SU-DHL-6 (cell line): Measurements from ENCODE around the gene DAAM1.

Source experiments
- H2AFZ ChIP-seq: fragments of 200-600 bp; sonication (generic); 2 replicates; pipeline ENCODE4 v1.6.1; 2014; ENCODE audit warnings: low read depth, mild to moderate bottlenecking, moderate library complexity, mixed read lengths, antibody characterized with exemption, low read length; ENCODE audit not compliant: severe bottlenecking
- H3F3A ChIP-seq: fragments of 200-600 bp; shearing (Covaris generic); 2 replicates; pipeline ENCODE4 v1.6.0; 2016; ENCODE audit warnings: antibody characterized with exemption, mild to moderate bottlenecking; ENCODE audit not compliant: insufficient read depth
- H3K27ac ChIP-seq: fragments of 200-600 bp; sonication (generic); 2 replicates; pipeline ENCODE4 v1.5.1; 2016; ENCODE audit warnings: low read depth, mild to moderate bottlenecking, low read length, moderate library complexity, mixed read lengths
- H3K27me3 ChIP-seq: fragments of 200-600 bp; sonication (generic), shearing (Covaris generic); 2 replicates; pipeline ENCODE4 v1.6.0; 2014; ENCODE audit warnings: mild to moderate bottlenecking, low read length
- H3K36me3 ChIP-seq: fragments of 200-600 bp; sonication (generic); 2 replicates; pipeline ENCODE4 v1.6.1; 2014; ENCODE audit warnings: mild to moderate bottlenecking, low read length, mixed read lengths
- H3K4me2 ChIP-seq: fragments of 300-600, 200-600 bp; shearing (Covaris generic), sonication (generic); 2 replicates; pipeline ENCODE4 v1.6.0; 2014; ENCODE audit warnings: low read length, low read depth, mild to moderate bottlenecking; ENCODE audit not compliant: poor library complexity, severe bottlenecking
- H3K4me3 ChIP-seq: fragments of 200-600 bp; sonication (generic); 2 replicates; pipeline ENCODE4 v1.5.1; 2014; ENCODE audit warnings: antibody characterized with exemption, low read length, mild to moderate bottlenecking, mixed read lengths; ENCODE audit not compliant: insufficient read depth, poor library complexity, severe bottlenecking
- H3K79me2 ChIP-seq: fragments of 200-600 bp; sonication (generic); 2 replicates; pipeline ENCODE4 v1.6.1; 2014; ENCODE audit warnings: mild to moderate bottlenecking, low read length, moderate library complexity; ENCODE audit not compliant: insufficient read depth
- H3K9ac ChIP-seq: fragments of 200-600 bp; sonication (generic); 2 replicates; pipeline ENCODE4 v1.7.0; 2014; ENCODE audit warnings: mild to moderate bottlenecking, low read length
- H3K9me2 ChIP-seq: fragments of 200-600 bp; sonication (generic); replicated peaks from 2 replicates; pipeline ENCODE4 v1.6.1; 2014; ENCODE audit warnings: low read length; ENCODE audit not compliant: insufficient read depth
- H3K9me3 ChIP-seq: fragments of 200-600 bp; sonication (generic); 2 replicates; pipeline ENCODE4 v1.6.1; 2014; ENCODE audit warnings: low read length, mixed read lengths; ENCODE audit not compliant: insufficient read depth
- H4K20me1 ChIP-seq: fragments of 200-600 bp; sonication (generic); 2 replicates; pipeline ENCODE4 v1.6.1; 2014; ENCODE audit warnings: low read depth, mild to moderate bottlenecking, antibody characterized with exemption, low read length, moderate library complexity, mixed read lengths
- EZH2phosphoT487 ChIP-seq: fragments of 200-600 bp; sonication (generic), shearing (Covaris generic); conservative IDR thresholded peaks from 2 replicates; pipeline ENCODE4 v1.6.1; 2018; ENCODE audit warnings: mild to moderate bottlenecking, antibody characterized with exemption, low read length, moderate library complexity, mixed read lengths
- TF ChIP-seq, protein P1 (sequence below): fragments of 200-600 bp; sonication (generic); IDR thresholded peaks from one replicate; pipeline ENCODE4 v1.5.1; 2017; ENCODE audit warnings: antibody characterized with exemption, mild to moderate bottlenecking, low read length, moderate library complexity; ENCODE audit not compliant: insufficient read depth, poor library complexity, severe bottlenecking

Gene DAAM1

DNA sequence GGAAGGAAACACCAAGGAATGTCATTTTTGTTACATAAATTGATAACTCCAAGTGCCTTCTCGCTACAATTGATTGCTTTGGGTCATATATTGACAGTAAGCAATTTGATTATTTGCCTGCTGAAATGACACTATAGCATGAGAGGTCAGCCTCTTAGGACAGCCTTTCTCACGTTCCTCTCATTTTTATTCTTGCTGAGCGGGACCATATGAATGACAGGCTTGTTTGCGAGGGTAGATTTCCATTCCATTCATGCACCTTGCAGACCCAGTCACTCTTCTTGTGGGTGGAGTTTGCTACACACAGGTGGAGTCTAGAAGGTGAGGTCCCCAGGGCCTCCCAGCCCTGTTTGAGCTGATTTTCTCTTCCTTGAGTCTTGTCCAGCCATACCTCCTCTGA is 27.3 kb downstream of the DAAM1 start:
- Histone ChIP-seq H3K79me2 (peaks cover 99% of the 10 kb centered on the region), H4K20me1 (no peaks in the 10 kb centered on the region), H3K27me3 (no peaks in the 10 kb centered on the region), H3F3A (0 out of 2 replicates have a peak, but pooled peaks cover 4% of the 10 kb centered on the region), H3K9me2 (no peaks in the 10 kb centered on the region), H3K9me3 (no peaks in the 10 kb centered on the region), H3K36me3 (no peaks in the 10 kb centered on the region), H3K4me3 (no peak overlapping the region), H3K27ac (no peak overlapping the region), H3K4me2 (no peak overlapping the region), H2AFZ (no peak overlapping the region), H3K9ac (no peak overlapping the region)
- TF ChIP-seq, protein P1, sequence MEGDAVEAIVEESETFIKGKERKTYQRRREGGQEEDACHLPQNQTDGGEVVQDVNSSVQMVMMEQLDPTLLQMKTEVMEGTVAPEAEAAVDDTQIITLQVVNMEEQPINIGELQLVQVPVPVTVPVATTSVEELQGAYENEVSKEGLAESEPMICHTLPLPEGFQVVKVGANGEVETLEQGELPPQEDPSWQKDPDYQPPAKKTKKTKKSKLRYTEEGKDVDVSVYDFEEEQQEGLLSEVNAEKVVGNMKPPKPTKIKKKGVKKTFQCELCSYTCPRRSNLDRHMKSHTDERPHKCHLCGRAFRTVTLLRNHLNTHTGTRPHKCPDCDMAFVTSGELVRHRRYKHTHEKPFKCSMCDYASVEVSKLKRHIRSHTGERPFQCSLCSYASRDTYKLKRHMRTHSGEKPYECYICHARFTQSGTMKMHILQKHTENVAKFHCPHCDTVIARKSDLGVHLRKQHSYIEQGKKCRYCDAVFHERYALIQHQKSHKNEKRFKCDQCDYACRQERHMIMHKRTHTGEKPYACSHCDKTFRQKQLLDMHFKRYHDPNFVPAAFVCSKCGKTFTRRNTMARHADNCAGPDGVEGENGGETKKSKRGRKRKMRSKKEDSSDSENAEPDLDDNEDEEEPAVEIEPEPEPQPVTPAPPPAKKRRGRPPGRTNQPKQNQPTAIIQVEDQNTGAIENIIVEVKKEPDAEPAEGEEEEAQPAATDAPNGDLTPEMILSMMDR, result no peak
- no peak for TF ChIP-seq EZH2phosphoT487

DNA sequence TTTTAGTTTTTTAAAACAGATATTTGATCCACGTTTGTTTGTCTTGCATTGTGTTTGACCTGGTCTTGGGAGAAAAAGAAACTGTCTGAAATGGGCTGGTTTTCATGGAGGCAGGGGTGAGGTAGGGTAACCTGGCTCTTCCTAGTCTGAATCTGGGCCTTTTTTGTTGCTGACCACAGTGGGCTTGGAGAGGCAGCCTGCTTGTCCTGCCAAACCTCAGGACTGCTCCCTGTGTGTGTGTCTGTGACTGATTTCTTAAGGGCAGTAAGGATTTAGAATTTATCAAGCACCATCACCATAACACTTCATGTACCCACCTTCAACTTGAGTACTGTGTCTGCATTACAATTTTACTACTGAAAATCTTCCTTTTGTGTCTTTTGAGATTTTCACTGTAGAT is 28.5 kb downstream of the DAAM1 start:
- Histone ChIP-seq H3K27ac (no peak overlapping the region), H3K9ac (no peak overlapping the region), H3K79me2 (peaks cover 99% of the 10 kb centered on the region)

DNA sequence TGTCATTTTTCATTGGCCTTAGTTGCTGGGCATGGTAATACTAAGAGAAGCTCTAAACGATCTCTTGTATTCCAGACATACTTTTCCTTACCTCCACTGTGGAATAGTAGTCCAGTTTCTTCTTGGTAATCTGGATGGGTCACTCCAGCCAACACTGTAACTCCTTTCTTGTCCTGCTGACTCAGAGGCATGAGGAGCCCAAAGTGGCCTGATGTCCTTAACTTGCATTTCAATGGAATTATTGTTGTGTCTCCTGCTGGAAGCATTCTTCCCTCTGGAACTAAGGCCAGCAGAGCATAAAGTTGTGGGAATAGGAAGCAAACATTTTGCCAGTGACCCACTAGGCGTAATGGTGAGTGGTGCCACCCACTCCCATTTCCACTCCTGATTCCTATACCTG is 33.1 kb downstream of the DAAM1 start:
- Histone ChIP-seq H3K27ac (no peak overlapping the region), H3K4me2 (no peak overlapping the region), H3K79me2 (peaks cover 96% of the 10 kb centered on the region), H4K20me1 (peaks cover 3% of the 10 kb centered on the region; the same call in 1 of the 2 replicates), H3K27me3 (no peaks in the 10 kb centered on the region), H3K4me3 (no peak overlapping the region), H3K9me2 (no peaks in the 10 kb centered on the region), H3F3A (no peaks in the 10 kb centered on the region), H3K9ac (no peak overlapping the region), H2AFZ (no peak overlapping the region), H3K36me3 (no peaks in the 10 kb centered on the region), H3K9me3 (no peaks in the 10 kb centered on the region)
- no peak for TF ChIP-seq EZH2phosphoT487
- TF ChIP-seq, protein P1, result no peak

More for the DNA sequence above, 28.5 kb downstream of the DAAM1 start:
- no peak overlapping the region for H3K4me2 ChIP-seq
- H3K9me2 ChIP-seq, result no peaks in the 10 kb centered on the region
- no peak for TF ChIP-seq EZH2phosphoT487
- no peaks in the 10 kb centered on the region for H3K27me3 ChIP-seq
- no peaks in the 10 kb centered on the region for H3F3A ChIP-seq
- no peak overlapping the region for H2AFZ ChIP-seq
- no peaks in the 10 kb centered on the region for H4K20me1 ChIP-seq
- H3K36me3 ChIP-seq, result no peaks in the 10 kb centered on the region
- H3K4me3 ChIP-seq, result no peak overlapping the region
- H3K9me3 ChIP-seq, result no peaks in the 10 kb centered on the region

DNA sequence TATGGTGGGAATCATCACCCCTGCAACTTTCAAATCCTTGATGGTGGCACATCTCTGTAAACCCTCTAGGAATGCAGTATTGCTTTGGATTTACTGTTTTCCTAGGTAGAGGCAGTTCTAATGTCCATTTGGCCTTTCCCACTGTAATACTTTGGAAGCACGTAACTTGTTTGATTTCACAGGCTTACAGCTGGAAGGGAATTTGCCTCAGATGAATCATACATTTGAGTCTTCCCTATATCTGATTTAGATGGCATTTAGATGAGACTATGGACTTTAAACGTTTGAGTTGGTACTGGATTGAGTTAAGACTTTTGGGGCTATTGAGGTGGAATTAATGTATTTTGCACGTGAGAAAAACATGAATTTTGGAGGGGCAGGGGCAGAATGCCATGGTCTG is 35.9 kb downstream of the DAAM1 start:
- no peak for TF ChIP-seq EZH2phosphoT487
- TF ChIP-seq, protein P1, result no peak
- no peaks in the 10 kb centered on the region for H3K9me3 ChIP-seq
- no peak overlapping the region for H2AFZ ChIP-seq
- no peak overlapping the region for H3K4me3 ChIP-seq
- H3K4me2 ChIP-seq, result no peak overlapping the region
- no peaks in the 10 kb centered on the region for H3K9me2 ChIP-seq
- peaks cover 3% of the 10 kb centered on the region; the same call in 1 of the 2 replicates for H4K20me1 ChIP-seq
- peaks cover 97% of the 10 kb centered on the region for H3K79me2 ChIP-seq
- H3K27me3 ChIP-seq, result no peaks in the 10 kb centered on the region
- H3K9ac ChIP-seq, result no peak overlapping the region
- H3K27ac ChIP-seq, result no peak overlapping the region
- no peaks in the 10 kb centered on the region for H3K36me3 ChIP-seq
- H3F3A ChIP-seq, result no peaks in the 10 kb centered on the region
